Ureter (tissue), 1 donor: ENCODE results near the gene CRYM. TPM values are rescaled to one million over a fixed set of nuclear protein-coding genes. Genes with fewer than 3 reads are reported as not detected.
"Not testable (repeated sequence)": the region's sequence is repeated elsewhere in the genome, so short reads cannot be mapped to it uniquely, and the experiment has no call there.

ENCODE experiments used
- DNase-seq: peaks from one replicate; pipeline ENCODE4 v3.0.0-alpha.2; 2020; ENCODE audit warnings: low spot score
- total RNA-seq: library from RNA; stranded (reverse); gene quantifications from one replicate; pipeline ENCODE4 v1.2.4, GENCODE V29; 2023
- donor health status: DM: yes; HTN: yes; CAD: no.

Gene CRYM
- total RNA-seq, 1 donor from 2014 or later: 11.5 TPM

DNA sequence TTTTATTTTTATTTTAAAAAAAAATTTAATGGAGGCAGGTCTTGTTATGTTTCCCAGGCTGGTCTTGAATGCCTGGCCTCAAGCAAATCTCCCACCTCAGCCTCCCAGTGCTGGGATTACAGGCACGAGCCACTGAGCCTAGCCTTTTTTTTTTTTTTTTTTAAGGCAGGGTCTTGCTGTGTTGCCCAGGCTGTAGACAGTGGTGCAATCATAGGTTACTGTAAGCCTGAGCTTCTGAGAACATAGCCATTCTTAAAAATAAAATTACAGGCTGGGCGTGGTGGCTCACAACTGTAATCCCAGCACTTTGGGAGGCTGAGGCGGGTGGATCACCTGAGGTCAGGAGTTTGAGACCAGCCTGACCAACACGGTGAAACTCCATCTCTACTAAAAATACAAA is 29.9 kb downstream of the CRYM start:
- not testable (repeated sequence) for DNase-seq

GRCh38 chr16:21244518-21245215 is 33.4 kb downstream of the CRYM start:
- no peak for DNase-seq

DNA sequence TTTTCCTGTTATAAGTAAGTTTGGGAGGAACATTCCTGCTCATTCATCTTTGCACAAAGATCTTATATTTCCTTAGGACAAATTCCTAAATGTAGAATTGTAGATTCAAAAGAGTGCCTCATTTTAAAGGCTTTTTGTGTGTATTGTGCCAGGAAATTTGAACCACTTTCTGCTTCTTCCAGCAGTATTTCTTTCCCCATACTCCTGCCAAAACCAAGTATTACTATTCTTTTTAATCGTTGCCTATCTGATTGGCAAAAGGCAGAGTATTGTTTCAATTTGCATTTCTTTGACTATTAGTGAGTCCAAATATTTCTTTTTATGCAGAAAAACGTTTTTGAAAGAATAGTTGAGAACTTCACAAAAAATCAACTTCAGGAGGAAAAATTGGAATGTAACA is 35.3 kb downstream of the CRYM start:
- DNase-seq: no peak

GRCh38 chr16:21239646-21240045 is 38.4 kb downstream of the CRYM start:
- no peak for DNase-seq

DNA sequence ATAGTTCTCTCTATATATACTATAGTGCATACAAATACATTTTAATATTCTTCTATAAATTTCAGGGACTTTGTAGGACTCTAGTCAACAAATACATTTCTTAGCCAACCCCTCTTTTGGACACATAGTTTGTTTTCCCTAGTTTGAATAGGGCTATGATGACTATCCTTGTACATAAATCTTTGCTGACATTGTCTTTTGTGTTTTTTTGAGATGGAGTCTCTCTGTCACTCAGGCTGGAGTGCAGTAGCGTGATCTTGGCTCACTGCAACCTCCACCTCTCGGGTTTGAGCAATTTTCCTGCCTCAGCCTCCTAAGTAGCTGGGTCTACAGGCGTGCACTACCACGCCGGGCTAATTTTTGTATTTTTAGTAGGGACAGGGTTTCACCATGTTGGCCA is 41.3 kb downstream of the CRYM start:
- DNase-seq: no peak

- no peak for DNase-seq
Observed at GRCh38 chr16:21235199-21235585, 42.9 kb downstream of the CRYM start.

DNA sequence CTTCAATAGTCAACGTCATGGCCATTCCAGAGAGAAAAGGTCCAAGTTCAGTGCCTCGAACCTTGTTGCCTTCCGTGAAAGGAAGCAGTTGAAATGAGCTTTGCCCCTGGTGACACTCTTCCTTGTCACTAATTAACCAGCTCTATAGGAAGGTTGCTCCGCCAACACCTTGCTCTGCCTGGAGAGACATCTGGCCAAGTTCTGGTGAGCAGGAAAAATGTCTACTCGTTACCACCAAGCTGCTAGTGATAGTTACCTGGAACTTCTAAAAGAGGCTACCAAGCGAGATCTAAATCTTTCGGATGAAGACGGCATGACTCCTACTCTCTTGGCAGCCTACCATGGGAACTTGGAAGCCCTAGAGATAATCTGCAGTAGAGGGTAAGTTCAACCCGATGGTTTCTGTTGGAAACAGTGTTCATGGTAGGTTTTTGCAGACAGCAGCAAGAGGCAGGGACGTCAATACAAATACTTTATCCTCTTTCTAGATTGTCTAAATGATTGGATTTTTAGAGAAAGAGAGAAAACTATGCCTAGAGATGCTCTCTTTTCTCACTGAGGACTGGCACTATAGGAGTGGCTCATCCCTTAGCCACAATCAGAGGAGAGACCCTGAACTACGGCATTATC is 44.5 kb downstream of the CRYM start, which contains the start of gene ANKS4B:
TSS of gene ANKS4B (plus strand) at position 179 of the 630 bp plus-strand sequence. CDS start at position 218, 39 bp downstream.
- no peak for DNase-seq

DNA sequence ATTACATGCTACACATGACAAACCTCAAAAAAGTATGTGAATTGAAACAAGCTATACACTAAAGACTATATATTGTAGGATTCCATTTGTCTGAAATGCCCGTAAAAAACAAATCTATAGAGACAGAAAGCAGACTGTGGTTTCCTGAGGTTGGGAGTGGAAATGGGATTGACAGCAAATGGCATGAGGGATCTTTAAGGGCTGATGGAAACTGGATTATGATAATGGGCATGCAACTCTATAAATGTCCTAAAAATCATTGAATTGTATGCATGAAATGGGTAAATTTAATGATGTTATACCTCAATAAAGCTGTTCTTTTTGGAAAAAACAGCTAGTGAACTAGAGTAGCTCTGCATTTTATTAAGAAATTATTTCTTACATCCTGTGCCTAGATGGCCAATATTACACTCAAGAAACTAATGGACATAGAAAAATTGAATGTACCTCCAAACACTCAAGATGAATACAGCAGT is 45.0 kb downstream of the CRYM start:
- DNase-seq: no peak

GRCh38 chr16:21228361-21228872 is 49.7 kb downstream of the CRYM start:
- DNase-seq: no peak

- no peak for DNase-seq
Observed at GRCh38 chr16:21227866-21228265, 50.2 kb downstream of the CRYM start.

- DNase-seq: no peak
Observed at GRCh38 chr16:21226749-21227148, 51.3 kb downstream of the CRYM start.

DNA sequence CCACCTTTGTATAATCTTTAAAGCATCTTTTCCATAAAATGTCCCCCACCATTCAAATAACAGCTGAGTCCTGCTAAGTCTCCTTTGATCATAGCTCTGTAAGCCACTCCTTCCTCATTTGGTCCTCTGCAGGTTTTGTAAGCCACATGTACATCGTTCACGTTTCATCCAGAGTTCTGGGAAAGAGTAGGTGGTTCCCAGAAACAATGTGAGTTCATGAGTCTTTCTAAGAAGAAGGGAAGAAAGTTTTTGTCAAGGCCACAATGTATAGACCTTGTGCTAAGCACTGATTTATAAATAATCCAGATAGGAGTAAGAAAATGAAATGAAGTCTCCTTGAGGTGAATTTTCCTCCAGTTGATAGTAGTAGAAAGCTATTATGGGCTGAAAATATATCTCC is 53.3 kb downstream of the CRYM start:
- DNase-seq: no peak

- DNase-seq: no peak
Observed at GRCh38 chr16:21223787-21224186, 54.3 kb downstream of the CRYM start.

DNA sequence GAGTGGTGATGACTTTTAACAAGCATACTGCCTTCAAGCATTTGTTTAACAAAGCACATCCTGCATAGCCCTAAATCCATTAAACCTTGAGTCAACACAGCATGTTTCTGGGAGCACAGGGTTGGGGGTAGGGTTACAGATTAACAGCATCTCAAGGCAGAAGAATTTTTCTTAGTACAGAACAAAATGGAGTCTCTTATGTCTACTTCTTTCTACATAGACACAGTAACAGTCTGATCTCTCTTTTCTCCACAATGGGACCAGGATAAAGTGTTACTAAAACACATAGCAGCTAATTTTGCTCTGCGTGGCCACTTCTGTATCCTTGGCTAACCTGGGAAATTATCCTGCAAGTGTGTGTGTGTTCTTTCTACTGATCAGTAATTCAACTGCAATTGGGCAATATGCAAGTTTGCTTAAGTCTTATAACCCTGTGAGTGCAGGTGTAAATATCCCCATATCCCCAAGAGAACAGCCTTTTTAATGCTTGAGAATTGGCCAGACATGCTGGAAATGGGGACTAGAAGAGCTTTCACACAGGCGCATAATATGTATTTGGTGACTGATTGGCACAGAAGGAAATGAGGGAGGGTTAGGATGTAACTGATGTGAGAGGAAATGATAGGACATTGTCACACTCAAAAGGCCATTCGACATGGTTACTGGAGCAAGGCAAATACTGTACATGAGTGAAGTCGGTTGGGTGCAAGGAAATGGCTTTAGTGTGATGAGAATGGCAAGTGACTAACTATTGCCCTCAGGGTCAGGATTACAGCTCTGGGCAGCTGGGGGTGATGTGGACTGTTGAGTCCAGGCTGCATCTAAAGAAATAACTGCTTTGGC is 55.4 kb downstream of the CRYM start:
- no peak for DNase-seq

DNA sequence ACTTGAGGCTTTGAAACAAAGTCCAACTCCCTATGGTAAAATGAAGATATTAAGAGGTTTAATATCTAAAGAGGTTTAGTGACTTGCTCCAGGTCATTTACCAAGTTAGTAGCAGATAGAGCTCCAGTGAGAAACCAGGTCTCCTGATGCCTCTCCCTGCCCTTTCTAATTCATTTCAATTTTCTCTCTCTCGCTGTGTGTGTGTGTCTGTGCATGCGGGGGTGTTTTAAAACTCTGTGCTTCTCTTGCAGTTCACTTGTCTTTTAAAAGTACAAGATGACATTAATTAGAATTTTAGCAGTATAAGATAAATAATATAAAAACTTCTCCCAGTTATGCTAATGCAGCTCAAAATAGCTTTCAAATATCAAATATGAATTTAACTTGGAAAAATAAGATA is 58.5 kb downstream of the CRYM start:
- DNase-seq: no peak

DNA sequence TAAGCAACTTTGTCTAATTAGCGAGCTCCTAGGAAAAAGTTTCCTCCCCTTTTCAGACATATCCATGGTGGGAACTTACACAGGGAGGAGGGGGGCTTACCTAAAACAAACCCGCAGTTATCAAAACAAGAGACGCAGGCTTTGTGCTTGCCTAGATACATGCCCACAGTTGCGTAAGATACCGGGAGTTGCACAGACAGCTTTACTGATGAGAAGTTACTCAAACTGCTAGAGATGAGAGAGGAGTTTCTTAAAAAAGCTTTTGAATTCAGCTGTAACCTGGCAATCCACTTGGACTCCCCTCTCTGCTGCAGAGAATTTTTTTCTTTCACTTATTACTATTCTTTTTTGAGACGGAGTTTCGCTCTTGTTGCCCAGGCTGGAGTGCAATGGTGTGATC is 59.9 kb downstream of the CRYM start:
- DNase-seq: no peak

DNA sequence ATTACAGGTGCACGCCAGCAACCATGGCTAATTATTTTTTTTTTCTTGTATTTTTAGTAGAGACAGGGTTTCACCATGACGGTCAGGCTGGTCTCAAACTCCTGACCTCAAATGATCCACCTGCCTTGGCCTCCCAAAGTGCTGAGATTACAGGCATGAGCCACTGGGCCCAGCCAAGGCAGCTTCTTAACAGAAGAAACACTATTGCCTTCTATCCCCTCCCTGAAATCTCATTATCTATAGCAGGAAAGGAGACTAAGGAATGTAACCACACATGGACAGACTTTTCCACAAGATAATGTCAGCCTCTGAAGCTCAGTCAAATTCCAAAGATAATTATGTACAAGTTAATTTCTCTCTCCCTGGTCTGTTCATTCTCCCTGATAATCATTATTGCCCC is 61.0 kb downstream of the CRYM start:
- DNase-seq: no peak

DNA sequence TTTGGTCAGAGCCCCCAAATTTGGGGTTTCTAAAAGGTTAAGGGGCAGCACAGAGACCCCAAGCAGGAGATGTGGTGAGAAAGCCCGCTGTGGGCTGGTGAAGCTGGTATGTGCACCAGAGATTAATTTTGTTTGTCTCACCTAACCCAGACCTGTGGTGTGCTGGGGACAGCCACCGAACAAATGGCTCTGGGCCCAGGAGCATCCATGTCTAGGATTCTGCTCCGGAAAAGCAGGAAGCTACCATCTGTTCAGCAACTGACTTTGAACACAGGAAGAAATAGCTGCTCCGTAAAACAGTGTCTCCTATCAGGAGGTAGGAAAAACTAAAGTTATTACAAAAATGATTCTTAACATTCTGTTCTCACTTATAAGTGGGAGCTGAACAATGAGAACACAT is 64.0 kb downstream of the CRYM start:
- DNase-seq: no peak

DNA sequence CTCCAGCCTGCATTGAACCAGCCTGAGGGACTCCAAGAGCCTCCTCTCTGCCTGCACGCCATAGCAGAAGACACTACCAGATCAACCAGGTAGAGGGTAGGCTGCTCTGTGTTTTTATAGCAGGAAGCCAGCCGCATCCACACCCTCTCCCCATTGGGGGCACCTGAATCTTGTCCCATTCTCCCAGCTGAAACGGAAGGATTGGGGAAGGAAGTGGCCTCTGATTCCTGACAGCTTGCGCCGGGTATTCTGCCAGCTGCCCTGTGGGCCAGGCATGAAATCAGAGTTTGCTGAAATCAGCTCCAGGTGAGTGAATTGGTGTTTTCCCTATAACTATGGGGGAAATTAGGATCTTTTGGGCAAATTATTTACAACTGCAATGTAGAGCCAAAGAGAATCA is 66.6 kb downstream of the CRYM start, which contains the start of gene ZP2:
TSS of gene ZP2 (minus strand) at position 89 of the 400 bp plus-strand sequence. CDS start at position 62, 27 bp downstream.
- no peak for DNase-seq
